ENCODE data around the gene HNF1B. TPM values are rescaled to one million over a fixed set of nuclear protein-coding genes. Genes with fewer than 3 reads are reported as not detected.
A peak's percentile ranks its signal among the peaks of the same experiment; 100 is the strongest.

Gene HNF1B
- total and polyA plus RNA-seq, 5 donors = not detected

- intact Hi-C loops (cut with DNase I) = no loop called here
- H3K4me3 ChIP-seq (ENCODE audit: low read length) = no peak overlapping the region
- H3K27ac ChIP-seq (ENCODE audit: low read length) = no peak overlapping the region
- peak in 1 of 3 donors; percentile 37 for DNase-seq
- no peaks in the 10 kb centered on the region for H3K9me3 ChIP-seq (ENCODE audit: control insufficient read depth, low read length)
- H3K4me1 ChIP-seq (ENCODE audit: control insufficient read depth, insufficient read depth, low read length) = no peaks in the 10 kb centered on the region
- no peaks in the 10 kb centered on the region for H3K27me3 ChIP-seq (ENCODE audit: control insufficient read depth, insufficient read depth)
- no peak for ATAC-seq
- 6% methylated on average over 21 of the region's 21 CpGs for WGBS
Observed at GRCh38 chr17:37744633-37744927, 279 bp downstream of the HNF1B start.

GRCh38 chr17:37743875-37744632 is 805 bp downstream of the HNF1B start:
- no peaks in the 10 kb centered on the region for H3K4me1 ChIP-seq (ENCODE audit: control insufficient read depth, insufficient read depth, low read length)
- ATAC-seq (peak; percentile 12 to 28), DNase-seq (peak in 1 of 3 donors; percentile 32)
- no peak overlapping the region for H3K4me3 ChIP-seq (ENCODE audit: low read length)
- 4% methylated on average over 61 of the region's 61 CpGs for WGBS
- no peaks in the 10 kb centered on the region for H3K9me3 ChIP-seq (ENCODE audit: control insufficient read depth, low read length)
- H3K27ac ChIP-seq (ENCODE audit: low read length) = no peak overlapping the region
- no peaks in the 10 kb centered on the region for H3K27me3 ChIP-seq (ENCODE audit: control insufficient read depth, insufficient read depth)
- intact Hi-C loops (cut with DNase I) = no loop called here

GRCh38 chr17:37743612-37743874 is 1.3 kb downstream of the HNF1B start:
- Histone ChIP-seq H3K27ac (ENCODE audit: low read length) (no peak overlapping the region), H3K9me3 (ENCODE audit: control insufficient read depth, low read length) (no peaks in the 10 kb centered on the region), H3K27me3 (ENCODE audit: control insufficient read depth, insufficient read depth) (no peaks in the 10 kb centered on the region), H3K4me3 (ENCODE audit: low read length) (peak overlapping the region; percentile 54), H3K4me1 (ENCODE audit: control insufficient read depth, insufficient read depth, low read length) (no peaks in the 10 kb centered on the region)
- DNase-seq (peak in 1 of 3 donors; percentile 39), ATAC-seq (peak; percentile 27 to 43)
- intact Hi-C loops (cut with DNase I) = no loop called here
- WGBS = 2% methylated on average over 19 of the region's 19 CpGs

- ATAC-seq (no peak), DNase-seq (peak in 1 of 3 donors; percentile 26)
- Histone ChIP-seq H3K4me1 (ENCODE audit: control insufficient read depth, insufficient read depth, low read length) (no peaks in the 10 kb centered on the region), H3K27ac (ENCODE audit: low read length) (no peak overlapping the region), H3K4me3 (ENCODE audit: low read length) (peak overlapping the region; percentile 54), H3K9me3 (ENCODE audit: control insufficient read depth, low read length) (no peaks in the 10 kb centered on the region), H3K27me3 (ENCODE audit: control insufficient read depth, insufficient read depth) (no peaks in the 10 kb centered on the region)
- intact Hi-C loops (cut with DNase I) = no loop called here
- 3% methylated on average over 76 of the region's 76 CpGs for WGBS
Observed at GRCh38 chr17:37742762-37743611, 1.9 kb downstream of the HNF1B start.

- 3% methylated on average over 51 of the region's 51 CpGs for WGBS
- Histone ChIP-seq H3K27ac (ENCODE audit: low read length) (no peak overlapping the region), H3K27me3 (ENCODE audit: control insufficient read depth, insufficient read depth) (peaks cover under 1% of the 10 kb centered on the region), H3K4me3 (ENCODE audit: low read length) (peak overlapping the region; percentile 54), H3K9me3 (ENCODE audit: control insufficient read depth, low read length) (no peaks in the 10 kb centered on the region), H3K4me1 (ENCODE audit: control insufficient read depth, insufficient read depth, low read length) (no peaks in the 10 kb centered on the region)
- intact Hi-C loops (cut with DNase I) = no loop called here
- ATAC-seq = no peak
- peak in 1 of 3 donors; percentile 28 for DNase-seq
Observed at GRCh38 chr17:37742116-37742761, 2.6 kb downstream of the HNF1B start.

- intact Hi-C loops (cut with DNase I) = no loop called here
- WGBS = 10% methylated on average over 22 of the region's 22 CpGs
- Histone ChIP-seq H3K4me3 (ENCODE audit: low read length) (peak overlapping the region; percentile 54), H3K27ac (ENCODE audit: low read length) (no peak overlapping the region), H3K4me1 (ENCODE audit: control insufficient read depth, insufficient read depth, low read length) (no peaks in the 10 kb centered on the region), H3K27me3 (ENCODE audit: control insufficient read depth, insufficient read depth) (peaks cover 3% of the 10 kb centered on the region), H3K9me3 (ENCODE audit: control insufficient read depth, low read length) (no peaks in the 10 kb centered on the region)
- DNase-seq = no peak
- ATAC-seq = no peak
Observed at GRCh38 chr17:37741341-37742115, 3.3 kb downstream of the HNF1B start.

GRCh38 chr17:37740915-37741314 is 3.9 kb downstream of the HNF1B start:
- H3K4me3 ChIP-seq (ENCODE audit: low read length) = no peak overlapping the region
- 20% methylated on average over 4 of the region's 4 CpGs for WGBS
- no peaks in the 10 kb centered on the region for H3K4me1 ChIP-seq (ENCODE audit: control insufficient read depth, insufficient read depth, low read length)
- intact Hi-C loops (cut with DNase I) = no loop called here
- H3K27ac ChIP-seq (ENCODE audit: low read length) = no peak overlapping the region
- H3K27me3 ChIP-seq (ENCODE audit: control insufficient read depth, insufficient read depth) = peaks cover 3% of the 10 kb centered on the region
- H3K9me3 ChIP-seq (ENCODE audit: control insufficient read depth, low read length) = no peaks in the 10 kb centered on the region
- ATAC-seq (no peak), DNase-seq (no peak)

- no peak overlapping the region for H3K27ac ChIP-seq (ENCODE audit: low read length)
- ATAC-seq (no peak), DNase-seq (no peak)
- WGBS = 56% methylated on average over 2 of the region's 2 CpGs
- no peaks in the 10 kb centered on the region for H3K4me1 ChIP-seq (ENCODE audit: control insufficient read depth, insufficient read depth, low read length)
- H3K9me3 ChIP-seq (ENCODE audit: control insufficient read depth, low read length) = no peaks in the 10 kb centered on the region
- no peak overlapping the region for H3K4me3 ChIP-seq (ENCODE audit: low read length)
- intact Hi-C loops (cut with DNase I) = no loop called here
- H3K27me3 ChIP-seq (ENCODE audit: control insufficient read depth, insufficient read depth) = peaks cover 3% of the 10 kb centered on the region
Observed at GRCh38 chr17:37737971-37738370, 6.9 kb downstream of the HNF1B start.

GRCh38 chr17:37737081-37737480 is 7.8 kb downstream of the HNF1B start:
- no peak for ATAC-seq
- H3K9me3 ChIP-seq (ENCODE audit: control insufficient read depth, low read length) = no peaks in the 10 kb centered on the region
- no peak overlapping the region for H3K27ac ChIP-seq (ENCODE audit: low read length)
- no peak overlapping the region for H3K4me3 ChIP-seq (ENCODE audit: low read length)
- peaks cover 3% of the 10 kb centered on the region for H3K27me3 ChIP-seq (ENCODE audit: control insufficient read depth, insufficient read depth)
- H3K4me1 ChIP-seq (ENCODE audit: control insufficient read depth, insufficient read depth, low read length) = no peaks in the 10 kb centered on the region
- intact Hi-C loops (cut with DNase I) = no loop called here
- 96% methylated on average over 1 of the region's 1 CpG for WGBS
- no peak for DNase-seq

GRCh38 chr17:37736428-37736827 is 8.4 kb downstream of the HNF1B start:
- intact Hi-C loops (cut with DNase I) = no loop called here
- 74% methylated on average over 6 of the region's 6 CpGs for WGBS
- no peak for ATAC-seq

GRCh38 chr17:37735165-37735564 is 9.7 kb downstream of the HNF1B start:
- no peak overlapping the region for H3K27ac ChIP-seq (ENCODE audit: low read length)
- DNase-seq = no peak
- H3K4me3 ChIP-seq (ENCODE audit: low read length) = no peak overlapping the region
- no peaks in the 10 kb centered on the region for H3K9me3 ChIP-seq (ENCODE audit: control insufficient read depth, low read length)
- WGBS = 60% methylated on average over 4 of the region's 4 CpGs
- H3K4me1 ChIP-seq (ENCODE audit: control insufficient read depth, insufficient read depth, low read length) = no peaks in the 10 kb centered on the region
- intact Hi-C loops (cut with DNase I) = no loop called here
- ATAC-seq = no peak
- peaks cover 3% of the 10 kb centered on the region for H3K27me3 ChIP-seq (ENCODE audit: control insufficient read depth, insufficient read depth)

More at GRCh38 chr17:37736428-37736827, 8.4 kb downstream of the HNF1B start:
- DNase-seq = no peak
- no peaks in the 10 kb centered on the region for H3K9me3 ChIP-seq (ENCODE audit: control insufficient read depth, low read length)
- H3K27ac ChIP-seq (ENCODE audit: low read length) = no peak overlapping the region
- peaks cover 3% of the 10 kb centered on the region for H3K27me3 ChIP-seq (ENCODE audit: control insufficient read depth, insufficient read depth)
- no peaks in the 10 kb centered on the region for H3K4me1 ChIP-seq (ENCODE audit: control insufficient read depth, insufficient read depth, low read length)
- H3K4me3 ChIP-seq (ENCODE audit: low read length) = no peak overlapping the region
